Loucy (cell line): Measurements from ENCODE around the gene CYP3A4.

Source experiments
- EZH2phosphoT487 ChIP-seq: fragments of 200-600 bp; IDR thresholded peaks from 2 replicates; pipeline ENCODE4 v1.6.1; 2018; ENCODE audit warnings: antibody characterized with exemption, mild to moderate bottlenecking, moderate library complexity, borderline replicate concordance
- TF ChIP-seq, protein P1 (sequence below): fragments of 200-600 bp; sonication (generic); conservative IDR thresholded peaks from 2 replicates; pipeline ENCODE4 v1.5.1; 2014; ENCODE audit warnings: mild to moderate bottlenecking, antibody characterized with exemption, low read length

DNA sequence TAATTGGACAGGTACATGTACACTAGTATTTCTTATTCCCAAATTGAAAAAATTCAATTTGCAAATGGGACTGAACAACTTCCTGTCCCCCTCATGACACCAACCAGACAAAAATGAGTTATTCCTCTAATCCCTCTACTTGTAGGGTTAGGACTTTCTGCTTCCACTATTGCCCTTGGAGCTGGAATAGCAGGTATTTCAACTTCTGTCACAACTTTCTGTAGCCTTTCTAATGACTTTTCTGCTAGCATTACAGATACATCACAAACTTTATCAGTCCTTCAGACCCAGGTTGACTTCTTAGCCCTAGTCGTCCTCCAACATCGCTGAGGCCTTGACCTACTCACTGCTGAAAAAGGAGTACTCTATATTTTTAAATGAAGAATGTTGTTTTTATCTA, 55.4 kb downstream of the CYP3A4 start:
- TF ChIP-seq, protein P1, sequence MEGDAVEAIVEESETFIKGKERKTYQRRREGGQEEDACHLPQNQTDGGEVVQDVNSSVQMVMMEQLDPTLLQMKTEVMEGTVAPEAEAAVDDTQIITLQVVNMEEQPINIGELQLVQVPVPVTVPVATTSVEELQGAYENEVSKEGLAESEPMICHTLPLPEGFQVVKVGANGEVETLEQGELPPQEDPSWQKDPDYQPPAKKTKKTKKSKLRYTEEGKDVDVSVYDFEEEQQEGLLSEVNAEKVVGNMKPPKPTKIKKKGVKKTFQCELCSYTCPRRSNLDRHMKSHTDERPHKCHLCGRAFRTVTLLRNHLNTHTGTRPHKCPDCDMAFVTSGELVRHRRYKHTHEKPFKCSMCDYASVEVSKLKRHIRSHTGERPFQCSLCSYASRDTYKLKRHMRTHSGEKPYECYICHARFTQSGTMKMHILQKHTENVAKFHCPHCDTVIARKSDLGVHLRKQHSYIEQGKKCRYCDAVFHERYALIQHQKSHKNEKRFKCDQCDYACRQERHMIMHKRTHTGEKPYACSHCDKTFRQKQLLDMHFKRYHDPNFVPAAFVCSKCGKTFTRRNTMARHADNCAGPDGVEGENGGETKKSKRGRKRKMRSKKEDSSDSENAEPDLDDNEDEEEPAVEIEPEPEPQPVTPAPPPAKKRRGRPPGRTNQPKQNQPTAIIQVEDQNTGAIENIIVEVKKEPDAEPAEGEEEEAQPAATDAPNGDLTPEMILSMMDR: no peak
- no peak for TF ChIP-seq EZH2phosphoT487
